Fibroblast of skin of scalp (primary cell): ENCODE data around the gene NCOA3.
"Not testable (repeated sequence)": the region's sequence is repeated elsewhere in the genome, so short reads cannot be mapped to it uniquely, and the experiment has no call there.

ENCODE experiments used
- DNase-seq: peaks from one replicate; pipeline ENCODE4 v3.0.0-alpha.2; 2013

Gene NCOA3

GRCh38 chr20:47540443-47541354, 39.0 kb downstream of the NCOA3 start:
- peak; percentile 40 for DNase-seq

- no peak for DNase-seq
Observed at GRCh38 chr20:47541355-47541922, 39.8 kb downstream of the NCOA3 start.

DNA sequence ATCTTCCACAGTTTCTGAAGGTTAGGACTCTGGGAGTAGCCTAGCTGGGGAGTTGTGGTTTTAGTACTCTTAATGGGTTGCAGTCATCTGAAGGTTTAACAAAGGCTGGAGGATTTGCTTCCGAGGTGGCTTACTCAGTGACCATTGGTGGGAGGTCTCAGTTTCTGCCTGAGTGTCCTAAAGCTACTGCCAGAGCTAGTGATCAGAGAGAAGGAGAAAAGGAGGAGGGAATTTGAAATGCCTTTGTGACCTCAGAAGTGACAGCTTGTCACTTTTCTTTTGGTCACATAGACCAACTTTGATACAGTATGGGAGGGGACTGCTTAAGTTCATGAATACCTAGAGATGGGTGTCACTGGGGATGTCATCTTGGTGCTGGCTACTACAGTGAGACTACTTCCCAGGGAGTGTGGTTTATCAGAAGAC, 41.3 kb downstream of the NCOA3 start:
- peak; percentile 34 for DNase-seq

- peak; percentile 82 for DNase-seq
Observed at GRCh38 chr20:47544240-47544639, 42.6 kb downstream of the NCOA3 start.

DNA sequence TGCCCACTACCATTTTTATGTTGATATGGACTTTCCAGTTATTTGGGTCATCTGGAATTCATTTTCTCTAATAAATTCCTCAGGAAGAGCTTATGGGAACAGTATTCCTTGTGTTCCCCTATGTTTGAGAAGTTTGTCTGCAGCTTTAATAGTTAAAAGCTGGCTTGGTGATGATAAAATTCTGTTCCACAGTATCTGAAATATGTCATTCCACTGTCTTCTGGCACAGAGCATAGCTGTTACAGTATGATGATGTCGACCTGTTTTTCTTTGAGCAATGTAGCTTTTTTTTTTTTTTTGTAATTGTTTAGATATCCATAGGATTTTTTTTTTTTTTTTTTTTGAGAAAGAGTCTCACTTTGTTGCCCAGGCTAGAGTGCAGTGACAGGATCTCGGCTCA, 43.2 kb downstream of the NCOA3 start:
- DNase-seq, result peak; percentile 72

GRCh38 chr20:47545499-47545898, 43.8 kb downstream of the NCOA3 start:
- DNase-seq, result no peak

DNA sequence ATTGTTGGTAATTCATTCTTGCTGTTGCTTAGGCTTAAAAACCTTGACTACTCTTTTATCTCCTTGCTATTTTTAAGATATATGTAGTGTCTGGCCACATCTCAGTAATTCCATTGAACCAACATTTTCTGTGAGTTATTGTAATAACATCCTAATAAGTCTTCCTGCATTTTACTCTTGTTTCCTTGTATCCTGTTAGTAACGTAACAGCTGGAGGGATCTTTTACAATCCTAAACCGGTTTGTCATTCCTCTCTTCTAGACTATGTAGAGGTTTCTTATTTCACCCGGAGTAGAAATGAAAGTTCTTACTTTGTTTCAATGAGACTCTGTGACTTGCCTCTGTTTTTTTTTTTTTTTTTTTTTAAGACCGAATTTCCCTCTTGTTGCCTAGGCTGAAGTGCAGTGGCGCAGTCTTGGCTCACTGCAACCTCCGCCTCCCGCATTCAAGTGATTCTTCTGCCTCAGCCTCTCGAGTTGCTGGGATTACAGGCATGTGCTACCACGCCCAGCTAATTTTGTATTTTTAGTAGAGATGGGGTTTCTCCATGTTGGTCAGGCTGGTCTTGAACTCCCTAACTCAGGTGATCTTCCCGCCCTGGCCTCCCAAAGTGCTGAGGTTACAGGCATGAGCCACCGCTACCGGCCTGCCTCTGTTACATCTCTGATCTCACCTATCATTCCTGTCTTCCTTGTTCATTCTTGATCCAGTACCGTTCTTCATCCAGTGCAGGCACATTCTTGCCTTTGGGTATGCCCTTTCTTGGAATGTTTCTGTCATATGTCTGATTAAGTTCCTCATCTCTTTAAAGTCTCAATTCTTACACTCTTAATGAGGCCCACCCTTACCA, 44.7 kb downstream of the NCOA3 start:
- peak; percentile 89 for DNase-seq

DNA sequence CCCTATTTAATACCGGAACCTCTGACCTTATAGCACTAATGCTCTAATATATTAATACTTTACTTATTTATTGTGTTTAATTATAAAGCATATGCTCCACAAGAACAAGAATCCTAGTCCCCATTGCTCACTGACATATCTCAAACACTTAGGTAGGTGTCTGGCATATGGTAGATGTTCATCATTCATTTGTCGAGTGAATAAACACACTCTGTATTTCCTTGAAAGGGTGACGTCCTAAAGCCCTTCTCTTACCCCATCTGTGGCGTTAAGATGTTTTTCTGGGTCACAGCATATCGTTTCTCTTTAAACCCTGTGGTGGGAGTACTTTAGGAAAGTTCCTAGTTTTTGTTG, 45.3 kb downstream of the NCOA3 start:
- no peak for DNase-seq

DNA sequence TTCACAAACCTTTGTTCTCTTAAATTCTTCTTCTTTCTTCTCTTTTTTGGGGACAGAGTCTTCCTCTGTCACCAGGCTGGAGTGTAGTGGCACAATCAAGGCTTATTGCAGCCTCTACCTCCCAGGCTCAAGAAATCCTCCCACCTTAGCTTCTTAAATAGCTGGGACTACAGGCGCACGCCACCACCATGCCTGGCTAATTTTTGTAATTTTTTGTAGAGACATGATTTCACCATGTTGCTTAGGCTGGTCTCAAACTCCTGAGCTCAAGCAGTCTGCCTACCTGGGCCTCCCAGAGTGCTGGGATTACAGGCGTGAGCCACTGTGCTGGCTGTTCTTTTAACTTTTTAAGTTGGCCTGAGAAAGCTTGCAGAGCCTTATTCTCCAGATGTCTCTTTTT, 48.0 kb downstream of the NCOA3 start:
- no peak for DNase-seq

- no peak for DNase-seq
Observed at GRCh38 chr20:47551222-47551621, 49.5 kb downstream of the NCOA3 start.

GRCh38 chr20:47551841-47552240, 50.2 kb downstream of the NCOA3 start:
- no peak for DNase-seq

DNA sequence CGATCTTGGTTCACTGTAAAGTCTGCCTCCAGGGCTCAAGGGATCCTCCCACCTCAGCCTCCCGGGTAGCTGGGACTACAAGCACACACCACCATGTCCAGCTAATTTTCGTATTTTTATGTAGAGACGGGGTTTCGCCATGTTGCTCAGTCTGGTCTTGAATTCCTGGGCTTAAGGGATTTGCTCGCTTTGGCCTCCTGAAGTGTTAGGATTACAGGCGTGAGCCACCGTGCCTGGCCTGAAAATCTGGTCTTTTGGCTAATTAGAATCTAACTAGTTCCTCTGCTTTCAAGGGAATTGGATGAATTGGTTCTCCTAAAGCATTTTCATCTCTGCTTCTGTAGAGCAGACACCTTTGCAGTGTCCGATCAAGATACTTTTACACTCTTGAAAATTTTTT, 51.3 kb downstream of the NCOA3 start:
- no peak for DNase-seq

GRCh38 chr20:47553594-47554235, 52.0 kb downstream of the NCOA3 start:
- not testable (repeated sequence) for DNase-seq

DNA sequence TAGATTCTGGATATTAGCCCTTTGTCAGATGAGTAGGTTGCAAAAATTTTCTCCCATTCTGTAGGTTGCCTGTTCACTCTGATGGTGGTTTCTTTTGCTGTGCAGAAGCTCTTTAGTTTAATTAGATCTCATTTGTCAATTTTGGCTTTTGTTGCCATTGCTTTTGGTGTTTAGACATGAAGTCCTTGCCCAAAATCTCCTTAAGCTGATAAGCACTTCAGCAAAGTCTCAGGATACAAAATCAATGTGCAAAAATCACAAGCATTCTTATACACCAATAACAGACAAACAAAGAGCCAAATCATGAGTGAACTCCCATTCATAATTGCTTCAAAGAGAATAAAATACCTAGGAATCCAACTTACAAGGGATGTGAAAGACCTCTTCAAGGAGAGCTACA, 52.6 kb downstream of the NCOA3 start:
- DNase-seq, result not testable (repeated sequence)

DNA sequence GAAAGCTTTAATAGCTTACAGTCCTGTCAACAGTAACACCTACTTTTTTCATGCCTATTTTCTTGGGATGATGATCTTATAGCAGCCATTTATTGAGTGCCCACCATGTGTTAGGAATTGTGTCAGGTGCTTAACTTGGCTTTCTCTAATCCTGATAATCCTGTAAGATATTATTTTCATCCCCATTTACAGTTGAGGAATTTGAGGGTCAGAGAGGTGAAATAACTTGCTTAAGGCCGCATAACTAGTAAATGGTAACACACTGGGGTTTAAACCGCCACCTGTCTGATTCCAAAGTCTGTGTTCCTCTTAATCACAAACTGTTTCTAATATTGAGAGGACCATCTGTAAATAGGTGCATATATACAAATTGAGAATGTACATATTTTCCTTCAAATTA, 55.5 kb downstream of the NCOA3 start:
- DNase-seq, result no peak

DNA sequence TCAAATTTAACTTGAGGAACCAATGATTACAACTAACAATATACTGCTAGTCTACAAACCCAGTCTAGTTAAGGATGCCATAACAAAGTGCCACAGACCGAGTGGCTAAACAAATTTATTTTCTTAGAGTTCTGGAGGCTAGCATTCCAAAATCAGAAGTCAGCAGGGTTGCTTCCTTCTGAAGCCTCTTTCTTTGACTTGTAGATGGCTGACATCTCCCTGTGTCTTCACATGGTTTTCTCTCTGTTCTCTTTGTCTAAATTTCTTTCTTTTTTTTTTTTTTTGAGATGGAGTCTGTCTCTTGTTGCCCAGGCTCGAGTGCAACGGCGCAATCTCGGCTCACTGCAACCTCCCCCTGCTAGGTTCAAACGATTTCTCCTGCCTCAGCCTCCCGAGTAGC, 56.1 kb downstream of the NCOA3 start:
- DNase-seq, result peak; percentile 15

- DNase-seq, result peak; percentile 43
Observed at GRCh38 chr20:47558295-47559066, 56.8 kb downstream of the NCOA3 start.

- peak; percentile 9 for DNase-seq
Observed at GRCh38 chr20:47559141-47559540, 57.5 kb downstream of the NCOA3 start.

- DNase-seq, result peak; percentile 52
Observed at GRCh38 chr20:47561180-47561579, 59.5 kb downstream of the NCOA3 start.

DNA sequence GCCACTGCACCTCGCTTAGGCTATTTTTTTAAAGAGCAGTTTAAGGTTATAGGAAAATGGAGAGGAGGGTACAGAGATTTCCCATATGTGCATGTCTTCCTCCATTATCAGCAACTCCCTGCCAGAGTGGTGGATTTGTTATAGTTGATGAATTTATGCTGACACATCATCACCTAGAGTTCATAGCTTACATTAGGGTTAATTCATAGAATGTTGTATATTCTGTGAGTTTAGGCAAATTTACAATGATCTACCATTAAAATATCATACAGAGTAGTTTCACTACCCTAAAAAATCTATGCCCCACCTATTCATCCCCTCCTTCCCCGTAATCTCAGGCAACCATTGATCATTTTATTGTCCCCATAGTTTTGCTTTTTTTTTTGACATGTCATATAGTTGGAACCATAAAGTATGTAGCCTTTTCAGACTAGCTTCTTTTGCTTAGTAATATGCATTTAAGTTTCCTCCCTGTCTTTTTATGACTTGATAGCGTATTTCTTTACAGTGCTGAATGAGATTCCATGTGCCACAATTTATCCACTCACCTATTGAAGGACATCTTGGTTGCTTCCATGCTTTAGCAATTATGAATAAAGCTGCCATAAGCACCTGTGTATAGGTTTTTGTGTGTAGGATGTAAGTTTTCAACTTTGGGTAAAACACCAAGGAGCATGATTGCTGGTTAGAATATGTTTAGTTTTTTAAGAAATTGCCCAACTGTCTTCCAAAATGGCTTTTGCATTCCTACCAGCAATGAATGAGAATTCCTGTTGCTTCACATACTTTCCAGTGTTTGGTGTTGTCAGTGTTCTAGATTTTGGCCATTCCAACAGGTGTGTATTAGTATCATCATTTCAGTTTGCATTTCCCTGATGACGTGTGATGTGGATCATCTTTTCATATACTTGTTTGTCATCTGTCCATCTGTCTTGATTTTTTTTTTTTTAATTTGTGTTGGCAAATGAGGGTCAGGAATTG, 60.2 kb downstream of the NCOA3 start:
- DNase-seq, result no peak

DNA sequence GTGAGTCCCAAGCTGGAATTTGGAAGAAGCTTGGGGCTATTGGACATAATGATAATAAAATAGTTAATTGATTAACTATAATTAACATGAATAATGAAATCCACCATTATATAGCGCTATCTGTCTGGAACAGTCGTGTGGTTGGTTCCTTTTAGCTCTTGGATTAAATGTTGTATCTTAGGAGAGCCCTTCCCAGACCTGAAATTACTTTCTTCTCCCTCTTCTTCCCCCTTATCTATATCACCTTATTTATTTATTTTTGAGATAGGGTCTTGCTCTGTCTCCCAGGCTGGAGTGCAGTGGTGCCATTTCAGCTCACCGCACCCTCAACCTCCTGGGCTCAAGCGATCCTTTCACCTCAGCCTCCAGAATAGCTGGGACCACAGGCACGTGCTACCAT, 64.6 kb downstream of the NCOA3 start:
- DNase-seq, result no peak
